ENCODE data around the gene LIG3.

DNA sequence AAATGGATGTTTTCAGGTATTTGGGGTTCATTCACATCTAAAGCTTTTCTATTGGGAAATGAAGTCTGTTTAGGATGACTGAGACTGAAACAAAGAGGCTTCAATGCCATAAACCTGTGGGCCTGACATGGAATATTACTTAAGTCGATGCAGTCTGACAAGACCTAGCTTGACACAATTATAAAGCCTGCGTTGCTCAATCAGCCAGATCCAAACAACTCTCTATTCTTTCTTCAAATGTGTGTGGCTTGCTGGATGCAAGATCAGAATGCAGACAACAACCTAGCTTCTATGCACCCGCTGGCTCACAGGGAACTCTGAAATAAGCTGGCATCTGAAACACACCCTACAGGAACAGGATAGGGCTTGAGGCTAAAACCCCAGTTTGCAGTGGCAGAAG lies 43.2 kb downstream of the LIG3 start:
- TF ChIP-seq, protein P1, sequence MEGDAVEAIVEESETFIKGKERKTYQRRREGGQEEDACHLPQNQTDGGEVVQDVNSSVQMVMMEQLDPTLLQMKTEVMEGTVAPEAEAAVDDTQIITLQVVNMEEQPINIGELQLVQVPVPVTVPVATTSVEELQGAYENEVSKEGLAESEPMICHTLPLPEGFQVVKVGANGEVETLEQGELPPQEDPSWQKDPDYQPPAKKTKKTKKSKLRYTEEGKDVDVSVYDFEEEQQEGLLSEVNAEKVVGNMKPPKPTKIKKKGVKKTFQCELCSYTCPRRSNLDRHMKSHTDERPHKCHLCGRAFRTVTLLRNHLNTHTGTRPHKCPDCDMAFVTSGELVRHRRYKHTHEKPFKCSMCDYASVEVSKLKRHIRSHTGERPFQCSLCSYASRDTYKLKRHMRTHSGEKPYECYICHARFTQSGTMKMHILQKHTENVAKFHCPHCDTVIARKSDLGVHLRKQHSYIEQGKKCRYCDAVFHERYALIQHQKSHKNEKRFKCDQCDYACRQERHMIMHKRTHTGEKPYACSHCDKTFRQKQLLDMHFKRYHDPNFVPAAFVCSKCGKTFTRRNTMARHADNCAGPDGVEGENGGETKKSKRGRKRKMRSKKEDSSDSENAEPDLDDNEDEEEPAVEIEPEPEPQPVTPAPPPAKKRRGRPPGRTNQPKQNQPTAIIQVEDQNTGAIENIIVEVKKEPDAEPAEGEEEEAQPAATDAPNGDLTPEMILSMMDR (IDR thresholded peaks at IDR 0.05) = no peak
- no peak for TF ChIP-seq POLR2AphosphoS5 (IDR thresholded peaks at IDR 0.05; ENCODE audit: low read depth, low read length)
- TF ChIP-seq TCF7L2 (IDR thresholded peaks at IDR 0.05; ENCODE audit: low read depth, low read length) = no peak
- no peak for TF ChIP-seq REST (IDR thresholded peaks at IDR 0.05; ENCODE audit: insufficient read depth in 1 of 2, low read depth in 2 of 2, low read length in 1 of 2)

Measured in Panc1 (cell line).